Body of pancreas (tissue), 4 donors: ENCODE data around the gene TCEAL5.

ENCODE experiments used
- POLR2A ChIP-seq, 3 donors: fragments of 450-650 bp; IDR thresholded peaks; one replicate each; pipeline ENCODE4 v1.6.1; 2016; ENCODE audit warnings: antibody characterized with exemption in 3 of 3, mild to moderate bottlenecking in 2 of 3
- TF ChIP-seq, protein P1 (sequence below), 7 experiments: fragments of 450-650 bp in 4 of 7; fragments of 200-600 bp in 3 of 7; sonication (generic) in 3 of 7; IDR thresholded peaks; one replicate each; pipeline ENCODE4 v1.5.1; 2016 to 2019; ENCODE audit warnings: antibody characterized with exemption in 7 of 7

DNA sequence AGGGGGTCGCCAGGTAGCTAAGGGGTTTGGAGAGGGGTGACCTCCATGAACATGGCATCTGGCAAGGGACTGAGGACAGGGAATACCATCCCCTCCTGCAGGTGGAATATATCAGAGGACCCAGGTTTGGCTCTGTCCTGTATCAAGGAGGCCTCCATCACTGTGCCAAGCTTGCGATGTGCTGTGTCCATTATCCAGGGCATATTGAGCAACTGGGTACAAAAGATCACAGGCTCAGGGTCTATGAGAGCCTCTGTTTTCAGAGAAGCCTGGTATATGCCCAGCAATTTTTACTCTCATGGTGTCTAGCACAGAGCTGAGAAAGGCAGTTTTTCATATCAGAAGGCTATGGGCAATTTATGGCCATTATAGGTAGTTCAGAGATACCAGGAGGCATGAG lies 16.6 kb upstream of the TCEAL5 start:
- TF ChIP-seq, protein P1, sequence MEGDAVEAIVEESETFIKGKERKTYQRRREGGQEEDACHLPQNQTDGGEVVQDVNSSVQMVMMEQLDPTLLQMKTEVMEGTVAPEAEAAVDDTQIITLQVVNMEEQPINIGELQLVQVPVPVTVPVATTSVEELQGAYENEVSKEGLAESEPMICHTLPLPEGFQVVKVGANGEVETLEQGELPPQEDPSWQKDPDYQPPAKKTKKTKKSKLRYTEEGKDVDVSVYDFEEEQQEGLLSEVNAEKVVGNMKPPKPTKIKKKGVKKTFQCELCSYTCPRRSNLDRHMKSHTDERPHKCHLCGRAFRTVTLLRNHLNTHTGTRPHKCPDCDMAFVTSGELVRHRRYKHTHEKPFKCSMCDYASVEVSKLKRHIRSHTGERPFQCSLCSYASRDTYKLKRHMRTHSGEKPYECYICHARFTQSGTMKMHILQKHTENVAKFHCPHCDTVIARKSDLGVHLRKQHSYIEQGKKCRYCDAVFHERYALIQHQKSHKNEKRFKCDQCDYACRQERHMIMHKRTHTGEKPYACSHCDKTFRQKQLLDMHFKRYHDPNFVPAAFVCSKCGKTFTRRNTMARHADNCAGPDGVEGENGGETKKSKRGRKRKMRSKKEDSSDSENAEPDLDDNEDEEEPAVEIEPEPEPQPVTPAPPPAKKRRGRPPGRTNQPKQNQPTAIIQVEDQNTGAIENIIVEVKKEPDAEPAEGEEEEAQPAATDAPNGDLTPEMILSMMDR (IDR thresholded peaks at IDR 0.05), result no peak
- no peak for TF ChIP-seq POLR2A (IDR thresholded peaks at IDR 0.05)
